NCI-H460 (cell line): ENCODE data around the gene PIP5K1A. TPM values are rescaled to one million over a fixed set of nuclear protein-coding genes. Genes with fewer than 3 reads are reported as not detected.

ENCODE experiments used
- DNase-seq: peaks from one replicate; pipeline ENCODE4 v3.0.0-alpha.2; 2016; ENCODE audit warnings: low read depth; ENCODE audit errors: extremely low read depth
- total RNA-seq: library from RNA; depleted of rRNA; stranded (reverse); fragments of >200 nt; shearing (Covaris generic); gene quantifications from 2 replicates; pipeline ENCODE4 v1.2.3, GENCODE V29; 2014; rRNA removed

The PIP5K1A gene
- total RNA-seq, 1 experiment from 2014 or later, result 119 TPM

- no peak for DNase-seq
Measured at GRCh38 chr1:151286619-151287340, 88.4 kb downstream of the PIP5K1A start.

GRCh38 chr1:151287341-151287699, 89.0 kb downstream of the PIP5K1A start:
- no peak for DNase-seq

- no peak for DNase-seq
Measured at GRCh38 chr1:151287767-151288500, 89.6 kb downstream of the PIP5K1A start.

- no peak for DNase-seq
Measured at GRCh38 chr1:151288502-151288901, 90.2 kb downstream of the PIP5K1A start.

GRCh38 chr1:151289080-151289935, 91.0 kb downstream of the PIP5K1A start:
- no peak for DNase-seq

- no peak for DNase-seq
Measured at GRCh38 chr1:151289991-151290708, 91.8 kb downstream of the PIP5K1A start.

- DNase-seq, result no peak
Measured at GRCh38 chr1:151290709-151291303, 92.5 kb downstream of the PIP5K1A start.

- DNase-seq, result no peak
Measured at GRCh38 chr1:151292207-151293030, 94.1 kb downstream of the PIP5K1A start.

- DNase-seq, result no peak
Measured at GRCh38 chr1:151293093-151293492, 94.7 kb downstream of the PIP5K1A start.

GRCh38 chr1:151294742-151295462, 96.5 kb downstream of the PIP5K1A start:
- DNase-seq, result no peak

Other genes with a start within 250 kb of the PIP5K1A start
- gene CERS2, start 223.7 kb upstream of the PIP5K1A start, total RNA-seq, result 354 and 361 TPM in 2 replicates
- 0.10 and 0.61 TPM in 2 replicates for gene ANXA9, start 216.3 kb upstream of the PIP5K1A start, total RNA-seq
- gene MINDY1, start 191.7 kb upstream of the PIP5K1A start, total RNA-seq, result 12.1 and 13.4 TPM in 2 replicates
- gene PRUNE1, start 190.1 kb upstream of the PIP5K1A start, total RNA-seq, result 22.7 and 24.7 TPM in 2 replicates
- 0.43 and 1.3 TPM in 2 replicates for gene BNIPL, start 162.0 kb upstream of the PIP5K1A start, total RNA-seq
- 6.1 and 7.2 TPM in 2 replicates for gene C1orf56, start 150.8 kb upstream of the PIP5K1A start, total RNA-seq
- 100 and 101 TPM in 2 replicates for gene CDC42SE1, start 138.9 kb upstream of the PIP5K1A start, total RNA-seq
- 82.1 and 84.6 TPM in 2 replicates for gene MLLT11, start 138.2 kb upstream of the PIP5K1A start, total RNA-seq
- 14.3 and 18.2 TPM in 2 replicates for gene GABPB2, start 127.8 kb upstream of the PIP5K1A start, total RNA-seq
- 0.69 and 1.2 TPM in 2 replicates for gene SEMA6C, start 51.9 kb upstream of the PIP5K1A start, total RNA-seq
- gene TNFAIP8L2, start 41.9 kb upstream of the PIP5K1A start, total RNA-seq, result not detected in 2 replicates
- 18.0 and 25.1 TPM in 2 replicates for gene LYSMD1, start 32.6 kb upstream of the PIP5K1A start, total RNA-seq
- gene SCNM1, start 32.4 kb upstream of the PIP5K1A start, total RNA-seq, result 95.3 and 96.9 TPM in 2 replicates
- gene TMOD4, start 22.6 kb upstream of the PIP5K1A start, total RNA-seq, result 0.87 TPM in 1 of 2 replicates, not detected in the other
- gene VPS72, start 8.4 kb upstream of the PIP5K1A start, total RNA-seq, result 88.7 and 95.2 TPM in 2 replicates
- 216 and 237 TPM in 2 replicates for gene PSMD4, start 56.2 kb downstream of the PIP5K1A start, total RNA-seq
- 22.6 and 23.0 TPM in 2 replicates for gene ZNF687, start 83.7 kb downstream of the PIP5K1A start, total RNA-seq
- gene PI4KB, start 128.9 kb downstream of the PIP5K1A start, total RNA-seq, result 36.1 and 36.8 TPM in 2 replicates
- 41.9 and 48.1 TPM in 2 replicates for gene RFX5, start 148.7 kb downstream of the PIP5K1A start, total RNA-seq
- 24.6 and 28.9 TPM in 2 replicates for gene SELENBP1, start 174.2 kb downstream of the PIP5K1A start, total RNA-seq
- 641 and 758 TPM in 2 replicates for gene PSMB4, start 201.0 kb downstream of the PIP5K1A start, total RNA-seq